ENCODE measurements around the gene CD300LG.

CD300LG gene

GRCh38 chr17:43822570-43823190 lies 24.3 kb upstream of the CD300LG start:
- H3K4me3 ChIP-seq (ENCODE audit: low read depth, low read length) = no peak overlapping the region
- no peak for DNase-seq (ENCODE audit: low read depth, low spot score)
- CTCF ChIA-PET = interaction anchor here (0.8 to 1.4 kb wide), 2 partner anchors 10 to 12 kb away, joined by 3 to 4 read pairs; partner anchors contain the start of gene MPP3
- TF ChIP-seq, protein P1, sequence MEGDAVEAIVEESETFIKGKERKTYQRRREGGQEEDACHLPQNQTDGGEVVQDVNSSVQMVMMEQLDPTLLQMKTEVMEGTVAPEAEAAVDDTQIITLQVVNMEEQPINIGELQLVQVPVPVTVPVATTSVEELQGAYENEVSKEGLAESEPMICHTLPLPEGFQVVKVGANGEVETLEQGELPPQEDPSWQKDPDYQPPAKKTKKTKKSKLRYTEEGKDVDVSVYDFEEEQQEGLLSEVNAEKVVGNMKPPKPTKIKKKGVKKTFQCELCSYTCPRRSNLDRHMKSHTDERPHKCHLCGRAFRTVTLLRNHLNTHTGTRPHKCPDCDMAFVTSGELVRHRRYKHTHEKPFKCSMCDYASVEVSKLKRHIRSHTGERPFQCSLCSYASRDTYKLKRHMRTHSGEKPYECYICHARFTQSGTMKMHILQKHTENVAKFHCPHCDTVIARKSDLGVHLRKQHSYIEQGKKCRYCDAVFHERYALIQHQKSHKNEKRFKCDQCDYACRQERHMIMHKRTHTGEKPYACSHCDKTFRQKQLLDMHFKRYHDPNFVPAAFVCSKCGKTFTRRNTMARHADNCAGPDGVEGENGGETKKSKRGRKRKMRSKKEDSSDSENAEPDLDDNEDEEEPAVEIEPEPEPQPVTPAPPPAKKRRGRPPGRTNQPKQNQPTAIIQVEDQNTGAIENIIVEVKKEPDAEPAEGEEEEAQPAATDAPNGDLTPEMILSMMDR (IDR thresholded peaks at IDR 0.05; ENCODE audit: insufficient read depth, low read length, missing control alignments) = no peak
- POLR2A ChIA-PET = interaction anchor here (1.0 kb wide), 1 partner anchor 10 kb away, joined by 3 read pairs; the partner anchor contains the start of gene MPP3

GRCh38 chr17:43823350-43824084 lies 23.5 kb upstream of the CD300LG start:
- TF ChIP-seq, protein P1 (IDR thresholded peaks at IDR 0.05; ENCODE audit: insufficient read depth, low read length, missing control alignments) = no peak
- DNase-seq (ENCODE audit: low read depth, low spot score) = no peak
- H3K4me3 ChIP-seq (ENCODE audit: low read depth, low read length) = no peak overlapping the region
- CTCF ChIA-PET = interaction anchor here (0.8 to 1.4 kb wide), 3 partner anchors 9 to 22 kb away, joined by 3 to 4 read pairs (median 4); partner anchors contain the start of gene MPP3
- POLR2A ChIA-PET = no interaction called here

- POLR2A ChIA-PET = no interaction called here
- CTCF ChIA-PET = interaction anchor here (0.7 to 2.2 kb wide), 4 partner anchors 15 to 60 kb away, joined by 3 to 11 read pairs (median 4); partner anchors contain the start of gene CD300LG
- TF ChIP-seq, protein P1 (IDR thresholded peaks at IDR 0.05; ENCODE audit: insufficient read depth, low read length, missing control alignments) = no peak
- H3K4me3 ChIP-seq (ENCODE audit: low read depth, low read length) = no peak overlapping the region
- DNase-seq (ENCODE audit: low read depth, low spot score) = no peak
These were observed 21.4 kb upstream of the CD300LG start for GRCh38 chr17:43825567-43825966.

- ChIA-PET POLR2A (no interaction called here), CTCF (interaction anchor here (0.7 to 2.2 kb wide), 4 partner anchors 14 to 84 kb away, joined by 3 to 11 read pairs (median 4); partner anchors contain the start of gene CD300LG)
- no peak for DNase-seq (ENCODE audit: low read depth, low spot score)
- H3K4me3 ChIP-seq (ENCODE audit: low read depth, low read length) = no peak overlapping the region
- TF ChIP-seq, protein P1 (IDR thresholded peaks at IDR 0.05; ENCODE audit: insufficient read depth, low read length, missing control alignments) = no peak
These were observed 20.8 kb upstream of the CD300LG start for GRCh38 chr17:43826206-43826605.

DNA sequence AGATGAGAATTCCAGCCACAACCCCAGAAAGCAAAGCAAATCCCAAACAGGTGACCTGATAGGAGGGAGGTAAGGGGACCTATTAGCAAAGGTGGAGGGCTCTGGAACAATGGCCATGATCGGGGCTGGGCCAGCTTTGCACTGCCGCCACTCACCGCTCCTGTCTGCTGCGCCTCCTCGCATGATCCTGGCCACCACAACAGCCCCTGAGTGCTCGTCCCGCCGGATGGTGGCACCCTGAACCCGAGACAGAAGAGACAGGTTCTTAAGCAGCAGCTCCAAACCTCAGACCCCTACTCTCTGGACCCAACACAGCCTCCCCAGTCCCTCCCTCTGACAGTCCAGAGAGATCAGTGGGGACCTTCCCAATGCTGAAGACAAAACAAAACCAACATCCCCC lies 19.4 kb upstream of the CD300LG start:
- ChIA-PET CTCF (interaction anchor here (0.9 to 2.2 kb wide), 3 partner anchors 10 to 67 kb away, joined by 4 to 11 read pairs (median 4); partner anchors contain the start of gene CD300LG), POLR2A (no interaction called here)

More for the DNA sequence above, 19.4 kb upstream of the CD300LG start:
- H3K4me3 ChIP-seq (ENCODE audit: low read depth, low read length) = no peak overlapping the region
- TF ChIP-seq, protein P1 (IDR thresholded peaks at IDR 0.05; ENCODE audit: insufficient read depth, low read length, missing control alignments) = no peak
- DNase-seq (ENCODE audit: low read depth, low spot score) = no peak
